ENCODE measurements around the gene ANKRD34A. TPM values are rescaled to one million over a fixed set of nuclear protein-coding genes. Genes with fewer than 3 reads are reported as not detected.
A peak's percentile ranks its signal among the peaks of the same experiment; 100 is the strongest.

Gene ANKRD34A
- total and polyA plus RNA-seq, 2 of the 13 experiments (the other 11 are each of a cell fraction or from before 2014, with no cell fraction given), result 0.05 to 0.07 TPM

GRCh38 chr1:145962157-145963102, 1.9 kb downstream of the ANKRD34A start:
- H3K9me3 ChIP-seq (ENCODE audit: low read length), result no peaks in the 10 kb centered on the region
- no peak overlapping the region for H3K9ac ChIP-seq (ENCODE audit: insufficient read depth, low read depth, low read length)
- peaks cover 57% of the 10 kb centered on the region for H3K4me1 ChIP-seq (ENCODE audit: insufficient read depth, low read length)
- H3K79me2 ChIP-seq (ENCODE audit: insufficient read depth, low read length), result no peaks in the 10 kb centered on the region
- WGBS (ENCODE audit: low lambda C conversion rate), result 43% methylated on average over 14 of the region's 36 CpGs
- H3K36me3 ChIP-seq (replicated peaks in 1 of 2; ENCODE audit: control insufficient read depth in 1 of 2, insufficient read depth in 2 of 2, low read length in 2 of 2), result no peaks in the 10 kb centered on the region
- H3K27me3 ChIP-seq (ENCODE audit: control insufficient read depth in 1 of 2, insufficient read depth in 2 of 2, low read length in 2 of 2), result peaks cover 0 to 30% of the 10 kb centered on the region in 2 experiments; a peak in 3 of 5 replicates
- CTCF ChIA-PET (ENCODE audit: low intra/inter-chr PET ratio, low total read pairs), result no interaction called here
- FAIRE-seq, result no peak
- peak overlapping the region; percentile 60 to 91 (median 68); a peak in 5 of 6 replicates for H3K4me3 ChIP-seq (replicated peaks in 1 of 3; ENCODE audit: insufficient read depth in 1 of 3, low read depth in 2 of 3, low read length in 3 of 3)
- H2AFZ ChIP-seq (ENCODE audit: low read length), result no peak overlapping the region
- BruUV-seq (replicated peaks), result no TSS peak
- H3K4me2 ChIP-seq (ENCODE audit: low read depth, low read length), result peak overlapping the region; percentile 99
- POLR2A ChIA-PET, result interaction anchor here (1.6 to 3.4 kb wide), 4 partner anchors 30 to 117 kb away, joined by 3 to 51 read pairs (median 16); partner anchors contain the start of genes NUDT17 and RBM8A
- in situ Hi-C loops (cut with HindIII; ENCODE audit: extremely low pct_ligation_motif_present, low pct_unique_long_range_greater_than_20kb) (loop anchor here (5.0 kb wide), 1 partner anchor 35 kb away; the partner anchor contains the start of gene RBM8A), intact Hi-C loops (cut with micrococcal nuclease; ENCODE audit: unreplicated experiment) (loop anchor here (5.0 kb wide), 2 partner anchors 45 to 105 kb away; partner anchors contain the start of gene PIAS3)
- H4K20me1 ChIP-seq (ENCODE audit: insufficient read depth, low read length), result no peaks in the 10 kb centered on the region
- no peak for DNase-seq (ENCODE audit: low spot score)
- ATAC-seq, result no peak
- H3K27ac ChIP-seq (ENCODE audit: extremely low read length, insufficient read depth, low read length), result no peak overlapping the region
- no peak for TF ChIP-seq CAMTA2 (CRISPR knock-in tag; IDR thresholded peaks at IDR 0.05; ENCODE audit: borderline replicate concordance)
- TF ChIP-seq SP140L (CRISPR knock-in tag; IDR thresholded peaks at IDR 0.05; ENCODE audit: borderline replicate concordance), result no peak
- TF ChIP-seq ZNF33B (CRISPR knock-in tag; IDR thresholded peaks at IDR 0.05), result no peak
- TF ChIP-seq MED8 (CRISPR knock-in tag; IDR thresholded peaks at IDR 0.05; ENCODE audit: insufficient replicate concordance), result no peak
- no peak for TF ChIP-seq HHEX (CRISPR knock-in tag; IDR thresholded peaks at IDR 0.05)
- TF ChIP-seq ZKSCAN1 (IDR thresholded peaks at IDR 0.05; ENCODE audit: low read length), result no peak
- TF ChIP-seq TFAP4 (IDR thresholded peaks at IDR 0.05; ENCODE audit: borderline replicate concordance, low read depth), result no peak
- TF ChIP-seq TIGD3 (CRISPR knock-in tag; IDR thresholded peaks at IDR 0.05; ENCODE audit: borderline replicate concordance), result no peak
- TF ChIP-seq ZNF275 (CRISPR knock-in tag; IDR thresholded peaks at IDR 0.05; ENCODE audit: borderline replicate concordance), result no peak
- TF ChIP-seq PRDM15 (CRISPR knock-in tag; IDR thresholded peaks at IDR 0.05), result no peak
- TF ChIP-seq ZNF281 (CRISPR knock-in tag; IDR thresholded peaks at IDR 0.05; ENCODE audit: borderline replicate concordance), result 0 out of 2 replicates have a peak, but pooled peaks have one; percentile 0
